NCI-H2107 treated with DMSO at 0.1 percent for 48 hours (cell line): ENCODE measurements around the gene SMIM45.

Source experiments
- DNase-seq: peaks from one replicate; lab custom pipeline; 2025; ENCODE audit not compliant: unreplicated experiment; lab: John Stamatoyannopoulos, UW

The SMIM45 gene

DNA sequence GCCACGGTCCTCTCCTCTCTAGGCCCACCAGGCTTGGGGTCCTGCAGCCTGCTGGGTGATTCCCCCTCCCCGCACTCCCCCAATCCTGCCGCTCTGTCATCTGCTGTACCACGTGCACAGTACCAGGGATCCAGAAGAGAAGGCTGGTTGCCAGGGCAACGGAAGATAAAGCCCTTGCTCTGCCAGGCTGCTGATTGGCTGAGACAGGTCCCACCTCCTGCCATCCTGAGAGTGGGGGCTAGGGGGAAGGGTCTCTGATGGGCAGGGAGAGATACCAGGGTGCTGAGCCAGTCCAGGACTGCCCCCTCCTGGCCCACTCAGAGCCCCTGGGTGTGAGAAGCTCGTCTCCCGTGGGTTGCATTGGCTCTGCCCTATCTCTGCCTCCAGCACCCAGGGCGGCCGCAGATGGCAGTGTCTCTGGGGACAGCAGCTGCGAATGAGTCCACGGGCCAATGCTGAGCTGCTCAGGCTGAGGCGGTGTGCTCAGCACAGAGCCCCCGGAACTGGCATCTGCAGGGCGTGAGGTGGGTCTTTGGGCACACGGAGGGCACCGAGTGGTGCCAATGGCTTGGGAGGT, at the start of gene SMIM45:
TSS of gene SMIM45 (plus strand) at position 253 of the 577 bp plus-strand sequence.
- peak; percentile 31 for DNase-seq

DNA sequence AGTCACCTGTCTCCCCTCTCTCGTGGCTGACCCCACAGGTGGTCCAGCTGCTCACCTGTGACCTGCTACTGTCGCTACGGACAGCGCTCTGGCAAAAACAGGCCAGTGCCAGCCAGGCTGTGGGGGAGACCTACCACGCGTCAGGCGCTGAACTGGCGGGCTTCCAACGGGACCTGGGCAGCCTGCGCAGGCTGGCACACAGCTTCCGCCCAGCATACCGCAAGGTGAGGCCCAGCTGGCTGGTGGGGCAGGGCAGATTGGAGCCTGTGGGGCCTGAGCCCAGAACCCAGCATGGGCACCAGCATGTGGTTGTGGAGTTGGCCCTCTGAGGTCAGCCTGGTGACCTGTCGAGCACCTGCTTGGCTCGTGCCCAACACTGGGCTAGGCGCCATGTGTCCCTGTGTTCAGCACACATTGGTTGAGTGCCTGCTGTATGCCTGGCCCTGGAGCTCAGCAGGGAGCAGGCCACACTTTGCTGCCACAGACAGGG, 49.0 kb upstream of the SMIM45 start:
- DNase-seq: no peak

- no peak for DNase-seq
These were observed 47.2 kb upstream of the SMIM45 start for GRCh38 chr22:41904450-41905410.

DNA sequence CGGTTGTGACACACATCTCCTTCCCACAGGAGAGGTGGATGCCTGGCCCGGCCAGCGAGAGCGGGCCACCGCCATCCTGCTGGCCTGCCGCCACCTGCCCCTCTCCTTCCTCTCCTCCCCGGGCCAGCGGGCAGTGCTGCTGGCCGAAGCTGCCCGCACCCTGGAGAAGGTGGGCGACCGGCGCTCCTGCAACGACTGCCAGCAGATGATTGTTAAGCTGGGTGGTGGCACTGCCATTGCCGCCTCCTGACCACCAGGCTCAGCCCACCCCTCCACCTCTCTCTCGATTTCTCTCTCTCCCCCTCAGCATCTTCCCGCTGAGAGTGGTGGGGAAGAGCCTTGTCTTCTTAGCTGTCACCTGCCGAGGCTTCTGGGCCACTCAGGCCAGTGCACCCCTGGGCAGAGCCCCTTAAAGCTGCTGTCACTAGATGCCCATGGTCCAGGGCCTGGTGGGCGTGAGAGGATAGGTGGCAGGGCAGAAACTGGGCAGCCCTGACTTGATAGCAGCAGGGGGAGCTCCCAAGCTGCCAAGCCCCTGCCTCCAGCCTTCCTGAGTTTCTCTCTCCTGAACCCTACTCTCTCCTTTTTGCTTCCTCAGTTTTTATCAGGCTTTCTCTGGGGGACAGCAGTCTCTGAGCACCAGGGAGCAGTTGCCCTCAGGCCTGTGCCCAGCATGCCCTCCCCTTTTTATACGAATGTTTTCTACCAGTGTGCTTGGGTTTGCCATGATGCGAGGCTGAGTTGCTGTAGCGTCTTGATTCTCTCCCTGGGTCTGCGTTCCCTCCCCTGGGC, 46.3 kb upstream of the SMIM45 start:
- DNase-seq: no peak

DNA sequence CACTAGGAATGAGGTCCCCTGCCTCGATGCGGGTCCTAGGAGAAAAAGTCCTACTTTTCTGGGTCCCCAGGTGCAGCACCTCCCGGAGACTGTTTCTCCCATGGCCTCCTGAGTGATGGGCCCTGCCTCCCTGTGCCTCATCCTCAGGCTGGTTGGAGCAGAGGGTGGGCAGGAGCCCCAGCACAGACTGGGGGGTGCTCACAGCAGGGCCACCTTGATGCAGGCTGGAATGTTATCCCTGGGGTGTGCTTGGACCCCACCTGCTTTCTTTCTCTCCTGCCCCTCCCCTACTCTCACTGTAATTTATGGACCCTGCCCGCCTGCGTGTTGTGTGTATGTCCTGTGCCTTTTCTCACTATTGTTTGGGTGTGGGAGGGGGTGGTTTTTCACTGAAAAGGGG, 45.1 kb upstream of the SMIM45 start:
- no peak for DNase-seq

DNA sequence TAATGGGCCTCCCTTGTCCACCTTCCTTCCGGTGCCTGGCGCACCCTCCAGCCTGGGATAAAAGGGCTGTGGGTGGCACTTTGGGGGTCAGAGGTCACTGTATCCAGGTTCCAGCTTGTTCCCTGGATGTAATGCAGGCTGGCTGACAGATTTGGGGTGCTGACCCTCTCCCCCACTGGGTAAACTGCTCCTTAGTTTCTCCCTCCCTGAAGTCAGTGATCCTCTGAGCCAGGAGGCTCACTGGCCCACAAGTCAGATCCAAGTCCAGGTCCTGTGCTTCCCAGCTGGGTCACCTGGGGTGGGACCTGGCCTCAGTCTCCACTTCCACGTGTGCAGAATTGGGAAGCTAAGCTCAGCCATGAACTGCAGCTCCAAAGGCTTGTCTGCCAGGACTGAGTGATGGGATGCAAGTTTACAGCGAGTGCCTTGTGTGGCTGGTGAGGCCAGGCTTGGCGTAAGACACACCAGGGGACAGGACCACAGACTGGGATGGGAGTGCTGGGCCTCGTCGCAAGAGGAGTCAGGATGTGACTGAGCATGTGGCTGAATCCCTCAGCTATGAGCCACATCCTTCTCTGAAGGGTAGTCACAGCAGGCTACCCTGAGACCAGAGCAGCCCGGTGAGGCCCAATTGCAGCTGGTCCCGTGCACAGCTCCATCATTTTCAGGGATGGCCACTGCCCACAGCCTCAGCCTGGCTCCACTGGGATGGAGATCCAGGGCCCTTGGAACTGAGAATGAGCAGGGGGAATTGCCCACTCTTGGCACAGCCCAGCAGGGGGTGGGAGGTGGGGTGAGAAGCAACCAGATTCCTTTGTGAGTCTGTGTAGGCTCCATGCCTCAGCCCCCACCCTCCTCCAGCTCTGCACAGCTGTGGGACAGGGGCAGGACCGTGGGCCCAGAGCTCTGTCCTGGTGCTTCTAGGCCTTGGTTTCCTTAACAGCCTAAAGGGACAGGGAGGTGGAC, 44.2 kb upstream of the SMIM45 start:
- no peak for DNase-seq

DNA sequence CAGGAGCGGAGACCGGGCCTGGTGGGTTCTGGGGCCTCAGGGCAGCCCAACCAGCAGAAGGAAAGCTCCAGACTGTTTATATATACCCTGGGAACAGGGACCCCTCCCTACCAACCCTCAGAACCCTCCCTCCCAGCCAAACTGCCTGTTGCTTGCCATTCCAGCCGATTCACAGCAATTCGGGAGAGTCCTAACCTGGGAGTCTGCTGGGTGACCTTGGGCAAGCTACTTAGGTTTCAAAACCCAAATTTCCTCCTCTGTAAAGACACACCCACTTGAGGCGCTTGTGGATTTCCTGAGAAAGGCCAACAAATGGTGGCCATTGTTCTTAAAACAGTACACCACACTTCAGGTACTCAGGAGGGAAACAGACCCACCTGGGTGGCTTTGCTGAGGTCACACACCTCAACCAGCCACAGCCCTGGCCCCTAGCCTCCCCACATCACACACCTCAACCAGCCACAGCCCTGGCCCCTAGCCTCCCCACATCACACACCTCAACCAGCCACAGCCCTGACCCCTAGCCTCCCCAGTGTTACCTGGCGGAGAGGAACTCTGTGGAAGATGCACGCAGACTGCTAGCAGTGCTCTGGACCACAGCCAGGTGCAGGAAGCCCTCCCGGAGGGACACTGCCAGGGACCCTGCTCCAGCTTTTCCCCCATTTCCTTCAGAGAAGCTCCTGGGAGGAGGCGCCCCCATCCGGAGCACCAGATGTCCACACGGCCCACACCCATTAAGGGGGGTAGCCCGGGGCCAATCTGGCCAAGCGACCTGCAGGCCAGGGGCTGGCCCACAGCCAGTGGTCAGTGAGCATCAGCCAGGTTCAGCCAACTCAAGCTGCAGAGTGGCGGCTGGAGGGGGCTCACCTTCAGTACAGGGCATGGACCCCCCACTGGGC, 43.3 kb upstream of the SMIM45 start:
- no peak for DNase-seq

DNA sequence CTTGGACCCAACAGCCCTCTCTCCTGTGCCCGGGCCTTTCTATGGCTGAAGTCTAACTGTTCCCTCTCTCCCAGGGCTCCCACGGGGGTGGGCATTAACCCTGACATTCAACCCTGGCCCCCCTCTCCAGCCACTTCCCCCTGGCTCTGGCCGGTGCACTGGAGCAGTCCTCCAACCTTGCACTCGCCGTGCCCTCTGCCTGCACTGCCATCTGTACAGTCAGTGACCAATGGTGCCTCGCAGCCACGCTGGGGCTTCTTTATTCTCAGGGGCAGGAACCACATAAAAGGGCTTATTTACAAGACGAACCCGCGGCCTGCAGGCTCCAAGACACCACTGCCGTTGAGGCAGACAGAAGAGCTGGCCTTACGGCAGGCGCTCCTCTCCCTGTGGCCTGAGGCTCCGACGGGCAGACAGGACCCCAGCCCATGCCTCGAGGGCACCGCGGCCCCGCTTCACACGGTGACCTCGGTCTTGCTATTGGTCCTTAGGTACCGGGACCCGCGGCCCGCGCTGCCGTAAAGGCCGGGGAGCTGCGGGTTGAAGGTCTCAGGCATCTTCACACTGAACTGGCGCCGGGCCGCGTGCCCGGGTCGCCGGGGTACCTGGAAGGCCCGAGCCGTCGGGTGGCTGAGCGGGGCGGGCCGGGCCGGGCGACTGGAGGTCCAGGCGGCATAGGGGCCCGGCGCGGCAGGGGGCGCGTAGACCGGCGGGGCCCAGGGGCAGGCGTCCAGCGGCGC, 42.5 kb upstream of the SMIM45 start:
- DNase-seq: no peak

- DNase-seq: no peak
These were observed 41.6 kb upstream of the SMIM45 start for GRCh38 chr22:41910050-41911000.

GRCh38 chr22:41911001-41911611, 40.8 kb upstream of the SMIM45 start:
- no peak for DNase-seq

DNA sequence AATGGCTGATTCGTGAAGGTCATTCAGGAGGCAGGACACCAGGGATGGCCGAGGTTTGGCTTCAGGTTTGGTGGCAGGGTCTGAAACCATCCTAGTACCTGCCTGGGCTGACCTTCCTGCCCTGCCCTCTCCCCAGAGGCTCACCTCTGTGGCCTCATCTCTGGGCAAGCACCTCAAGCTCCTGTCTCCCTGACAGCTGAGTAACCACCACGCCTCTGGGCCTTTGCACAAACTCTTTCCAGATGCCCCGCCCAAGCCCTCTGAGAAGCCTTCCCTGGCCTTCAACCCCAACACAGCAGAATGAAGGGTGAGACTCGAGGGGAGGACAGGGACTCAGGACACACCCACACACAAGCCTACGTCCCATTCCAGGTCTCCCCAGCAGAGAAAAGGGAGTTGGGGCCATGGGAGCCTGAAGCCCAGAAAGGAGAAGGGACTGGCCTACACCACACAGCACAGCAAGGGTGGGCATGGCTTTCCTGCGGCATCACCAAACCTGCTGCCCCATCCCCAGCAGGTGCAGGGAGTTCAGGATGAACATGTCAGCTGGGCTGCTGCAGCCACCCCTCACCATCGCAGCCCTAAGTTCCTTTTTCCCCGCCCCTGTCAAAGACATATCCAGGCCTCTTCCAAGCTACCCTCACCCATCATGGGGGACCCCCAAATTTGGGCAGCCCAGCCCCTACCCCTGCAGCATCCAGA, 39.5 kb upstream of the SMIM45 start:
- no peak for DNase-seq

DNA sequence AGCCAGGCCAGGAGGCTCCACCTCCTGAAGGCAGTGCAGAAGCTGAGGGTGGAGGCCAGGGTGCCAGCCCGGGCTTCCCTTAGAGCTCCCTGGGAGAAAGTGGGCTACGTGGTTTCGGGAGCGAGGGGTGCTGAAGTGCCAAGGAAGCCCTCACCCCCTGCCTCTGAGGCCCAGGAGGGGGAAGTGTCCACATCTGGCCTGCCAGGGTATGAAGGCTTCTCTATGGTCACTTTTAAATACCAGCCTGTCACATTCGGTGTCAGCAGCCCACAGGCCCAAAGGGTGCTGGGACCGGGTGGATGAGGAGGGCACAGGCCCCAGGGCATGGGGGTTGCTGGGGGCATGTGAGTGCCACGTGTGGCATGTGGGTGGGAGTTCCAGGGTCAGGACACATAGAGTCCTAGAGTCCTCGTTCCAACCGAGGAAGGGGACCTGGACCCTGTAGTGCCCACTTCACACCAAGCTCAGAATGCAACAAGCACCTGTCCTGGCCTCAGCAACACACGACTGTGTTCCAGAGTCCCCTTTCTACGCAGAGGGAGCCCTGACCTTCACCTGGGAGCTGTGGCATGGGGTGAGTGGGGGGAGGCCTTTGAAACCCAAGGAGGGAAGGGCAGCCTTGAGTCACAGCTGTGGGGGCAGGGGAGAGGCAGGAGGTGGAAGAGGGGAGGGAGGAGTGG, 38.8 kb upstream of the SMIM45 start:
- no peak for DNase-seq

DNA sequence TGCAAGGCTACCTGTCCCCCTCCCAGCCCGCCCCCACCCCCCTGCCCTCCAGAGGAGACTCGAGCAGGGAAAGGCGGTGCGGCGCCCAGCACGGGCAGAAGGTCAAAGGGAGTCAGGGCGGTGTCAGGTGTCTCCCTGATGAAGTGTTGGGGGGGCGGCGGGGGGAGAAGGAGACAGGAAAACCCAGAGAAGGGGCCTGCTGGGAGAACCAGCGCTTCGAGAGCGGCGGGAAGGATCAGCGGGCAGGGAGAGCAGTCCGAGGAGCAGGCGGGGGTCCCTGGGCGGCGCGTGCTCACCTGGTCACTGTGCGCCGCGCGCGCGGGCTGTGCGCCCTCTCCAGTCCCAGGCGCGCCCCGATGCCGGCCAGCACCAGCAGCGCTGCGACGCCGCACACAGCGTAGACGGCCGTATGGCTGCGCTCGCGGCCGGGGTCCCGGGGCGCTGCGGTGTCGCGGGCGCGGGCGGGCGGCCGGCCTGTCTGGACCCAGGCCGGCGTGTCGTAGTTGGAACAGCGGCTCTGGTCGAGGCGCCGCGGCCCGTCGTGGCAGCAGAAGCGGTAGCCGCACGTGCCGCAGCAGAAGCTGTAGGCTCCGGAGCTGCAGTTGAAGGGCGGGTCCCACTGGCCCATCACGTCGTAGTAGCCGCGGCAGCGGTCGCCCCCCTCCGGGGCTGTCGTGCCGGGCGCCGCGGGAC, 38.0 kb upstream of the SMIM45 start:
- no peak for DNase-seq

DNA sequence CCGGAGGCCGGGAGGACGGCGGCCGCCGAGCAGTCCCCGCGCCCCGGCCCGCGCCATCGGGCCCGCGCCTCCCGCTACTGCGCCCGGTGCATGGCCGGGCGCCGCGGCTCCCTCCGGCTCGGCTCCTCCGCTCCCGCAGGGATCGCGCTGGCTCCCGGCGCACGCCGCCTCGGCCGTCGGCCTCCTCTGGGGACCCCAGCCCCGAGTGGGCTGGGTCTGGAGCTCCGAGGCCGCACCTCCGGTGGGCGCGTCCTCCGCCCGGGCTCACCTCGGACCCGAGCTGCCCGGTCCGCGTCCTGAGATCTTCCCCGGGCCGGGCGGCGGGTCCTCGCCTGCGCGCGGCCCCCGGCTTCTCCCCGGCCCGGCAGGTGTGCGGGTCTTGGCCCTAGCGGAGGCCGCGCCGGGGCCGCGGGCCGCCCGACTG, 37.3 kb upstream of the SMIM45 start:
- DNase-seq: no peak

DNA sequence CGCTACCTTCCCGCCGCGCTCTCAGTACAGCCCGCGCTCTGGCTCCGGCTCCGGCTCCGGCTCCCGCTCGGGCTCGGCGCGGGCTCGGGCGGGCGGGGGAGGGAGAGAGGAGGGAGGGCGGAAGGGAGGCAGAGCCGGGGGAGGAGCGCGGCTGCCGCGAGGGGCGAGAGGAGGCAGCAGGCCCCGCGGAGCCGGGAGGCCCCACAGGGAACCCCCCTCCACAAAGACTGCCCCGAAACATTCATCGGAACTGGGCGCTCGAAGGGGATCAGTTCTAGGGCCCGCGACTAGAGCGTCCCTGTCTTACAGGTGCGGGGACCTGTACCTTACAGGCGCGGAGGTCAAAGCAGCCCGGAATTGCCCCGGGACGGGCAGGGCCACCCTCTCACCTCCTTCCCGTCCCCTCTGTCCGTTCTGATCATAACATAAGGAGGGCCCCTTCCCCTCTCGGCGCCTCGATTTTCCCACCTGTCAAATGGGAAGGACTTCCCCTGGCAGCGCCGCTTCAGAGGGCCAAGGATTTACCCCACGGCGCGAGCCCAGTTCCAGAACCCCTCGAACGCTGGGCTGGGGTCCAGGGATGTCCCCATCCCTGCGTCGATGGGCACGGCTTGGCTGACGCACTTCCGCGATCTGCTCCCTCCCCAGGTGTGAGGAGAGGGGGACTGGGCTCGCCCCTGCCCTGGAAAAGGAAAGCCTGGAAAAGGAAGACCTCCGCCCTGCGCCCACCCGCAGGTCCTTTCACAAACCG, 36.7 kb upstream of the SMIM45 start, which contains the start of gene SHISA8:
TSS of gene SHISA8 (minus strand) at position 40 of the 751 bp plus-strand sequence. CDS start 407 bp downstream, outside the sequence.
- DNase-seq: no peak
